HG03039 (cell line): Measurements from ENCODE around the gene LCE1C.

Experiments used
- ATAC-seq: cut with Tn5 transposase; IDR thresholded peaks from one replicate; pipeline ENCODE4 v1.9.1; 2021; ENCODE audit warnings: mild to moderate bottlenecking, moderate library complexity; ENCODE audit not compliant: unreplicated experiment

Gene LCE1C, protein sequence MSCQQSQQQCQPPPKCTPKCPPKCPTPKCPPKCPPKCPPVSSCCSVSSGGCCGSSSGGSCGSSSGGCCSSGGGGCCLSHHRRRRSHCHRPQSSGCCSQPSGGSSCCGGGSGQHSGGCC

DNA sequence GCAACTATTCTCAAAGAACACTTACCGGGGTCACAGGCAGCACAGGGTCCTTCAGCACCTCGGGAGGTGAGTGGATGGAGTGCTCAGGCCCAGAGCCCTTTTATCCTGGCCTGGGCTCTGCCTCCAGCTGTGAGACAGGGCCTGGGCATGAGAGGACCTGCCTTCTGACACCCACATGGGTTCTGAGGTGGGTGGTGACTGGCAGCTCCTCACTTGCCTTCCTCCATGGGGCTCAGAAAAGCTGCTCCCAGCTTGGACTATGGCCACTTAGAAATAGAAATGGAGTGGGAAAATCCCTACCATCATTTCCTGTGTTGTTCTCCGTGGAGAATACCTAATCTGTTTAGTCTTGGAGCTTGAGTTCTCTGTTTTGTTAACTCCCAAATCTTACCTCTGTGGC, at the start of gene LCE1C:
LCE1C (minus strand) TSS at position 76 of the 400 bp plus-strand sequence. CDS start 1,173 bp downstream, outside the sequence.
- no peak for ATAC-seq

DNA sequence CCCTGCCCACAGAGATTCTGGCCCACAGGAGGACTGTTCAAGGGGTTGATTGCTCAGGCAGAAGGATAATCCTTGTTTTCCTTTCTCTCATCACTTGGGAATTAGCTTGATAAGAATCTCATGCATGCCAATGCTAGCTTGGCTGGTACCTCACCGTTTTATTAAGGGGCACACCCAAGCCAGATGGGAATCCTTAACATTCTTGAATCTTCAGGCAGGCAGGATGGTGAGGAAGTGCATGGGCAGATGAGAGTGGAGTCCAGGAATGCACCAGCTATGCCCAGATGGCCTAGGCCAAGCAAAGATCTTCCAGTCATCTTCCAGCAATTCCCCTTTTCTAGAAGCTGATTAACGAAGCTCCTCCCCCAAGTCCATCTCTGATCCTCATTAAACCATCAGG, 49.2 kb upstream of the LCE1C start:
- ATAC-seq = no peak

DNA sequence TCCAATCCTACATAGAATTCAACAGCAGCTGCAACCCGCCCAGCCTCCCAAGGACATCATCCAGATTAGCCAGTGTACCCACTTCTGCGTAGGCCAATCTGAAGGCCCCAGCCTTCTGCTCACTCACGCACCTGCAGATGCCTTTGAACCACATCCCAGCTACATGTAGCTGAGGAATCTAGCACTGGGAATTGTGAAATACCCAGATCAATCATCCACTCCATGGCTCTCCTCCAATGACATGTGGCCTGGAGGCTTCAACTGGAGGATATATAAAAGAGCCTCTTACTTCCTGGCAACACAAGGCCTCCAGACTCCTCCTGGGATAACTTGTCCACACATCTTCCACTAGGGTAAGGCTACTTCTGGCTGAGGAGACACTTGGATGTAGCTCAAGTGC, 36.1 kb upstream of the LCE1C start, which contains the start of gene LCE6A:
LCE6A (plus strand) TSS at position 301 of the 400 bp plus-strand sequence. CDS start 665 bp downstream, outside the sequence.
- no peak for ATAC-seq

DNA sequence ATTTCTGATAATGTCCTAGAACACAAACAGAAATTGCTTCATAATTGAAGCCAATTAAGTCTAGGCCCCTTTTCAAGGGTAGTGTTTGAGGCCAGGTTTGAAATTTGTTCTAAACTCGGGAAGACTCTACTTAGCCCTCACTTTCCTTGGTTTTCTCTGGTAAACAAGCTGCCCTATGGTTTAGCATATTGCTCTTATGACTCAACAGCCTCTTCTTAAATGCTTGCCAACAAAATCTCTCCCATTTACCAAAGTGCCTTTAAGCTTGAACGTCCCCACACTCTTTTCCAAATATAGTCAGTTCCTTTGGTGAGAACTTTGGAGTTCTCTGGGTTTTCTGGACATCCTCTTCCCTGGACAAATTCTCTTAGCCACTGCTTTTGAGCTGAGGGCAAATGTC, 30.4 kb upstream of the LCE1C start:
- ATAC-seq = no peak

DNA sequence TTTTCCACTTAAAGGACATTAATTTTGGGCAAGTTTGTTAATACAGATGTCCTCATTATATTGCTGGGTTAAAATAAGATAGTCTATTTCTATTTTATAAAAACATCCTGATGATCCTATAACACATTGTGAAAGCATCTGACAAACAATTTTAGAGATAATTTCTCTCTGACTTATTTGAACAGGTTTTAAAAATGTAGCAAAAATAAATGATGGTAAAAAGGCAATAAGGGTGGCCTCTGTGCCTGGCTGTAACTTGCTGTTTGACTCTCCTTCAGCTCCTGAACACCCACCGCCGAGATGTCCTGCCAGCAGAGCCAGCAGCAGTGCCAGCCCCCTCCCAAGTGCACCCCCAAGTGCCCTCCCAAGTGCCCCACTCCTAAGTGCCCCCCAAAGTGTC, 20.7 kb upstream of the LCE1C start, which contains the start of gene LCE1A:
LCE1A (plus strand) TSS at position 301 of the 400 bp plus-strand sequence; CDS start at position 301, 0 bp downstream.
- ATAC-seq = no peak

DNA sequence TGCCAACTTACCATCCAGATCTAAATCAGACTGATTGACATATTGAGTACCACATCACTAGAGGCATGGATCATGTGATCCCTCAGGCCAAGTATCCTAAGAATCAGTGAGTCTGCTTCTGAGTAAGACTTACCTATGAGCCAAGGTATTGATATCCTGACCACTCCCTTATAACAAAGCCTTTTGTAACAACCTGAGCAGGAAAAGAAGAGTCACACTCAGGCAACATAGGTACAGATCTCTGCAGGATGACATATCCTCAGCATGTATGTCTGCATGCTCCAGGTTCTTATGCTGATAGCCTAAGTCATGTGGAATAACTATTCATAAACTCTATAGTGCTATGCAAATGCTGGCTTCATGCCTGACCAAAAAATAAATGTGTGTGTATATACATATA, 18.5 kb upstream of the LCE1C start:
- no peak for ATAC-seq

DNA sequence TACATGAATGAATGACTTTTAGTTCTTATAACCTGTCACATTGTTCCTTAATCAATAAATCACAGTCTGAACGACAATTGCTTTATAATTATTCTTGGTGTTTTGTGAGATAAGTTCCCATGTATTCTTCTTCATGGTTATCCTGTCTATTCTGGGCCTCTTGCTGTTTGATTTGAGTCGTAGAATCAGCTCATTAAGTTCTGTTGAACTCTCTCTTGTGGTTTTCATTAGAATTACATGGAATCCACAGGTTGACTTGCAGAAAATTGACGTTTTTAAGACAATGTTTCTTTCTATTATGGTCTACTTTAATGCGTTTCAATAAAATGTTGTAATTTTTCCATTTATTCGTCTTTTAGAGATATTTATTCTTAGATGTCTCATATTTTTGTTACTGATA, 16.8 kb upstream of the LCE1C start:
- ATAC-seq = no peak

DNA sequence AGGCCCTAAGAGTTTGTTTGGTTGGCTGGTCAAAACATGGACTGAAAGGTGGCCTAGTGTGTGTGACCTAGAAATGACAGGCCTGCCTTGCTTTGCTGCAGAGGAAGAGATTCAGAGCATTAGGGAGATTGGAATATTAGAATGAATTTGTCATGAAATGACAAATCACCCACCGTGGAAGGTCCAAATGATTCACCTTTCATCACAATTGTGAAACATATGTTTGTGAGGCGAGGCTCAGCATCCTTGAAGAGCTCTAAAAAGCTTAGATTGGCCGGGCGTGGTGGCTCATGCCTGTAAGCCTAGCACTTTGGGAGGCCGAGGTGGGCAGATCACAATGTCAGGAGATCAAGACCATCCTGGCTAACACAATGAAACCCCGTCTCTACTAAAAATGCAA, 10.9 kb upstream of the LCE1C start:
- ATAC-seq = no peak

DNA sequence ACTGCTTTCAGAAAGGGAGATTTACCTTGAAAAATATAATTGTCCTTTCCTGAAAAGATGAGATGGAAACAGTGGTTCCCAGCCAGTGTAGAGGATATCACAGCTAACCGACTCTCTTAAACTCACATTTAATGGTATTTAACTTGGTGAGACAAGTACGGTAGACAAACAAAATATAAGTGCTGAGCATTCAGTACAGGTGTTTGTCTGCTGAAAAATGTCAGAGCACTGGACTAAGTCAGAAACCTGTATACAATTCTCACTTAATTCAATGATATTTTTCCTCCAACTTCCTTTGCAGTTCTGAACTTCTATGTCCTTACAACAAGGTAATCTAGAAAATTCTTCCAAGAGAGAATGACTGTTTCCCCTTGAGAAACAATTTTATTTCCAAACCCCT, 5.2 kb upstream of the LCE1C start, which contains the start of gene LCE1B:
LCE1B (plus strand) TSS at position 301 of the 400 bp plus-strand sequence. CDS start 476 bp downstream, outside the sequence.
- ATAC-seq = no peak

DNA sequence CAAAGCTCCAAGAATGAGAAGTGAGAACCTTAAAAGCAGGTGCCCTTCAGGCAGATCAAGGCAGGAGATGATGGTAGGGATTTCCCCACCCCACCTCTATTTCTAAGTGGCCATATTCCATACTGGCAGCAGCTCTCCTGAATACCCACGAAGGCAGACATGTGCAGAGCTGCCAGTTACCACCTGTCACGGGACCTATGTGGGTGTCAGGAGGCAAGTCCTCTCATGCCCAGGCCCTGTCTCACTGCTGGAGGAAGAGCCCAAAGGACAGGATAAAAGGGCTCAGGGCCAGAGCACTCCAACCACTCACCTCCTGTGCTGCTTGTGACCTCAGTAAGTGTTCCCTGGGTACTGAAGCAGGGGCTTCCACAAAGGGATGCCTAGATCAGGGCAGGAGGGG, 4.6 kb upstream of the LCE1C start:
- ATAC-seq = no peak

DNA sequence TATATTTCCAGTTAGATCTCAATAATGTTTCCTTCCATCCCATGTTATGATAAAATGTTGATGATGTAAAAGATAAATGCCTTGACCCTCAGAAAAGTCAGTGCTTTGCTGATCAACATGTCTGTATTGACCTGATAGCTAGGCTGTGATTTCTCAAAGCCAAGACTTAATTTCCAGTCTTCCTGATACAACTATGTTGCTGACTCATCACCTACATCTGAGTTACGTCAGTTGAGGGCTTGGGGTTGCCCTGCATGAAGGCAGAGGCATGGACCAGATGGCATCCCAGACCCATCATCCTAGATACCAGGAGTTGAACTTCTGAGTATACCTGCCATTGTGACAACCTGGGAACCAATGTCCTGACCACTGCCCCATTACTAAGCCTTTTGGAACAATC, 5.1 kb downstream of the LCE1C start:
- ATAC-seq = no peak

DNA sequence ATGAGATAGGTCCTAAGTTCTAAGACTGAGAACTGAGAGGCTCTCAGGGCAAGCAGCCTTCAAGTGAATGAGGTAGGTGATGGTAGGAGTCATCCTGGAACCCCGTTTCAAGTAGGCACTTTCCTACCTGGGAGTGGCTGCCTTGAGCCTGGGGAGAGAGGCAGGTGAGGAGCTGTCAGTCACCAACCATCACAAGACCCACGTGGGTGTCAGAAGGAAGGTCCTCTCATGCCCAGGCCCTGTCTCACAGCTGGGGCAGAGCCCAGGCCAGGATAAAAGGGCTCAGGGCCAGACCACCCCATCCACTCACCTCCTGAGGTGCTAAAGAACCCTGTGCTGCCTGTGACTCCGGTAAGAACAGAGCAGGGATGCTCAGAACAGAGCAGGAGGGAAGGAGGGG, 10.0 kb downstream of the LCE1C start, which contains the start of gene LCE1D:
LCE1D (plus strand) TSS at position 301 of the 400 bp plus-strand sequence. CDS start 1,074 bp downstream, outside the sequence.
- no peak for ATAC-seq

DNA sequence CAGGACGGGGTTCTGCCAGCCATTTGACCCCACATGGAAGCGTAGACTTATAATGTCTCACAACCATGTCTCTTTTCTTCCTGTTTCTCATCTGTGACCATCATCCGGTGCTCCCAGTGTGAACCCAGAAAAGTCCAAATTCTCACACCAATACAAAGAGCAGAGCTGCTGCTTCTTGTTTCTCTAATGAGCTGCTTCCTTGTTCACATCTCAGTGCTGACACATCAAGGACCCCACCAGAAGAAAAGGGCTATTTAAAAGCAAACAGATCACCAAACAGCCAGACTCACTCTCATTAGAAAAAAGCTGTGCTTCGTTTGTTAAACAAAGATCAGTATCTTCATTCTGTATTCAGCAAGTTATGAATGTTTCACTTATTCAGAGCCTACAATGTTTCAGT, 10.8 kb downstream of the LCE1C start:
- ATAC-seq = no peak

DNA sequence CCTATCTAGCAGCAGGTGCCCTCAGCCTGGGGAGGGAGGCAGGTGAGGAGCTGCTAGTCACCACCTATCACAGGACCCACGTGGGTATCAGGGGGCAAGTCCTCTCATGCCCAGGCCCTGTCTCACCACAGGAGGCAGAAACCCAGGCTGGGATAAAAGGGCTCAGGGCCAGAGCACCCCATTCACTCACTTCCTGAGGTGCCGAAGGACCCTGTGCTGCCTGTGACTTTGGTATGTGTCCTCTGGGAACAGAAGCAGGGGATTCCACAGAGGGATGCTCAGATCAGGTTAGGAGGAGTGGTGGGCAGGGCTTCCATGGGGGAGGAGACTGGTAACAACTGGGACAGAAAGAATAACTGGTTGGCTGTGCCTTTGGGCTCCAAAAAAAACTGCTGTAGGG, 20.4 kb downstream of the LCE1C start, which contains the start of gene LCE1E:
LCE1E (plus strand) TSS at position 181 of the 400 bp plus-strand sequence. CDS start 1,043 bp downstream, outside the sequence.
- no peak for ATAC-seq

DNA sequence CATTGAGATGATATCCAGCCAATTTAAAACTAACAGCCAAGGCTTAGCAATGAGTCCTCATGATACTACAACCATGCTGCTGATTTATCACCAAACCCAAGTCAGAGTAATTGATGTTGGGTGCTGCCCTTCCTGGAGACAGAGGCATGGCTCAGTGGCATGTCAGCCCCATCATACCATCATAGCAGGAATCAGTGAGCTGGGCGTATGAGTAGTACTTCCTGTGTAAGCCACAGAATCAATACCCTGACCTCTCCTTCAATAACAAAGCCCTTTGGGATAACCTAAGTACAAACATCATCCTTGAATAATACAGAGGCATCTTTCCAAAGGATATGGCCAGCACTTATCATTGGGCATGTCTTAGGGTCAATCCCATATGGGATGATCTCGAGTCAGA, 23.4 kb downstream of the LCE1C start:
- no peak for ATAC-seq

DNA sequence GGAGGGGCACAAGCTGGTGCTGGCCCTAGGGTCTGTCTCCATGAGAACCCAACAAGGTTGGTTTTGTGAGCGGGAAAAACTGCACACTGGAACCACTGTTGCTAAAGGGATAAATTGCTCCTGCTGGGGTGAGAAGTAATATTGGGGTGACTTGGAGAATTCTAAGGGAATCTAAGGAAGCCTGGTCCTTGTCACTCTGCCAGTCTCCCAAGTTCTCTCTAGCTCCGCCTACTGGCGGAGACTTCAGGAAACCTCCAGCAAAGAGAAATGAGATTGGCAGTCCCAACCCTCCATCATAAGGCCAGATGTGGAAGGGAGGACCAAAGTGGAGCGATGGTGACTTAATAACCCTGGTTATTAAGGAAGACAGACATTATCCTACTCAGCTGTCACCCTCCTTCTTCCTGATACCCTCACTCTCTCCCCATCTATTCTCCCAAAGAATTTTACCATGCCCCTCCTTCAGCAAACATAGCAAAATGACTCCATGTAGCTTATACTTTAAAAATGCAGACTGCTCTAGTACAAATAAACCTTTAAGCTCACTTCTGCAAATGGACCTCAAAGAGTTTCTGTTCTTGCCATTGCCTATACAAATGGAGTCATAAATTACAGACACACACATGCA, 28.8 kb downstream of the LCE1C start:
- ATAC-seq = no peak

DNA sequence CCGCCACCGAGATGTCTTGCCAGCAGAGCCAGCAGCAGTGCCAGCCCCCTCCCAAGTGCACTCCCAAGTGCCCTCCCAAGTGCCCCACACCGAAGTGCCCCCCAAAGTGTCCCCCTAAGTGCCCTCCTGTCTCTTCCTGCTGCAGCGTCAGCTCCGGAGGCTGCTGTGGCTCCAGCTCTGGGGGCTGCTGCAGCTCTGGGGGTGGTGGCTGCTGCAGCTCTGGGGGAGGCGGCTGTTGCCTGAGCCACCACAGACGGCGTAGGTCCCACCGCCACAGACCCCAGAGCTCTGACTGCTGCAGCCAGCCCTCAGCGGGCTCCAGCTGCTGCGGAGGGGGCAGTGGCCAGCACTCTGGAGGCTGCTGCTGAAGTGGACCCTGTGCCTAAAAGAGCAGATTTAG, 30.1 kb downstream of the LCE1C start:
- no peak for ATAC-seq

DNA sequence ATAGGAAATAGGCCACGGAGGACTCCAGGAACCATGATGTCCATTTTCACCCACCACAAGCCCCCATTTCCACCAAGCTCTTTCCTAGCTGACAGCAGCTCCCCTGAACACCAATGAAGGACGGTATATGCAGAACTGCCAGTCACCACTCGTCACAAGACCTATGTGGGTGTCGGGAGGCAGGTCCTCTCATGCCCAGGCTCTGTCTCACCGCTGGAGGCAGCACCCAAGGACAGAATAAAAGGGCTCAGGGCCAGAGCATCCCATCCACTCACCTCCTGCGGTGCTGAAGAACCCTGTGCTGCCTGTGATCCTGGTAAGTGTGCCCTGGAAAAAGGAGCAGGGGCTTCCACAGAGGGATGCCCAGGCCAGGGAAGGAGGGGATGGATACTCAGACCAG, 31.6 kb downstream of the LCE1C start, which contains the start of gene LCE1F:
LCE1F (plus strand) TSS at position 266 of the 400 bp plus-strand sequence. CDS start 1,232 bp downstream, outside the sequence.
- ATAC-seq = no peak

DNA sequence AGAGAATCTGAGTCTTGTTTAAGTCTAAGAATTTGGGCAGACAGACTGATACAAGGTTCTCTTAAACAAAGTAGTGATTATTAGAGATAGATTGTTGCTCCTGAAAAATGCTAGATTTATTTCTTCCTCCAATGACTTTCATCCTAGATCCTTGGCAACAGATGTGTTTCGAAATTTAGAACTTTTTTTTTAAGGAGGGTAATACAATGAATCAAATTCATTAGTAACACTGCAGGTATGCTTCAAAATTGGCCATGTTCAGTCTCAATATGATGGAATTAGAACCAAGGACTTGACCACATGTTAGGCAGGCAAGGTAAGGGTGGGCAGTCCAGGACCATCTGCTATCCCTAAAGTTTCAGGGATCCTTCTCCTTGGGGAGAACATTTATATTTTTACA, 36.0 kb downstream of the LCE1C start:
- no peak for ATAC-seq

DNA sequence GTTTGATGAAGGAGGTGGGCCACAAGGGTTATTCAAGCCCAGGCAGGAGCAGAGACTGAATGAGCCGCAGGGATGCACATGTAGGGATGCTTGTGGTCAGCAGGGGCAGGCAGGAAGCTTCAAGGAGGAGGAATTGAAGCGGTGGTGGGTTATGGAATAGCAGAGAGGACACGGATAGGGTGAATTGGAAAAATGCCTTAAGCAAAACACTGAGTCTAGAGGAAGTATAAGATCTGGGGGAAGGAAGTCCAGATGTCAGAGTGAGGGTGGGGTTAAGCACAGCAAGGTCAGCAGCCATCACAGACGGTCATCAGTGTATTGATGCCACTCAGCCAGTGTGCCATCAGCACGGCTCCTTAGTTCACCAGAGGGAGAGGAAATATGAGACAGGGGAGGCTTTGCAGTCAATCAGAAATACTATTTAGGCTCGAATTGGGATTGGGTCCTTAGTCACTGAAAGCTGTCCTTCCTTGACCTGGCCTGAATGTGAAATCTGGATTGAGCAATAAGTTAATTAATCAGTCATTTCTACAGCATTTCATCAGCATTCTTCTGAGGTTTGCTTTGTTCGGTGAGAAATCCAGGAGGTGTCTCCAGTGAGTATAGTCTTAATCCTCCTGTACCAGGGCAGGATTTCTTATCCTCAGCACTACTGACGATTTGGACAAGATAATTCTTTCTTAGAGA, 37.5 kb downstream of the LCE1C start:
- ATAC-seq = no peak

DNA sequence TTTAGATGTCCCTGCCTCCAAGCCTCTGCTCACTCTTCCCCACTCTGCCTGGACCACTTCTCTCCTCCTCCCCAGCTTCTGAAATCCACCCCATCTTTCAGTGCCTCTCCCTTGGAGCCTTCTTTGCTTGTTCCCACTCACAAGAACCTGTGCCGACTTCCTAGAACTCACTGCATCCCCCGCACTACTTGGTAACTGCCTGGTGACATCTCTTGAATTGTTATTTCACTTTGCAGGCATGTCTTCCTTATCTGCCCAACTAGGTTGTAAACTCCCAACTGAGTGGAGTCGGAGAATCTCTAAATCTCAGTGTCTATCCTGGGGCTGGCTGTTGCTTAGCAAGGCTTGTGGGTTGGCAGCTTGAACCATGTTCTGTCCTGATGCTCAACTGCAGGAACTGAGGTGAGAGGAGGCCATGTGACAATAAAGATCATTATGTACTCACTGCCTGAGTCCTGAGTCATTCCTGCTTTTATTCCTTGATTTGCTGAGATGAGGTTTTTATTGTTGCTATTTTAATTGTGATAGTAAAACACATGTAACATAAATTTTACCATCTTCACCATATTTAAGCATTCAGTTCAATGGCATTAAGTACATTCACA, 44.7 kb downstream of the LCE1C start:
- ATAC-seq = no peak
